A673 (cell line): Measurements from ENCODE around the gene ARL5C.

Source experiments
- CTCF ChIP-seq: fragments of 300-800, 200-600 bp; sonication (generic); conservative IDR thresholded peaks from 2 replicates; pipeline ENCODE4 v1.5.1; 2017; ENCODE audit warnings: low read depth, mild to moderate bottlenecking, antibody characterized with exemption, low read length, moderate library complexity, mixed read lengths
- EZH2 ChIP-seq: fragments of 200-600 bp; sonication (generic); IDR thresholded peaks from 2 replicates; pipeline ENCODE4 v1.6.1; 2017; ENCODE audit warnings: borderline replicate concordance, low read depth, mild to moderate bottlenecking, mixed read lengths, antibody characterized with exemption, low read length; ENCODE audit not compliant: poor library complexity, severe bottlenecking

GRCh38 chr17:39170109-39170508 is 4.1 kb upstream of the ARL5C start:
- TF ChIP-seq CTCF (no peak), EZH2 (no peak)
